ENCODE results near the gene TSPOAP1.
A peak's percentile ranks its signal among the peaks of the same experiment; 100 is the strongest.

The TSPOAP1 gene

GRCh38 chr17:58301504-58302150 is 27.0 kb downstream of the TSPOAP1 start:
- no peak for DNase-seq

- no peak for DNase-seq
Observed at GRCh38 chr17:58300336-58300735, 28.3 kb downstream of the TSPOAP1 start.

GRCh38 chr17:58294034-58294433 is 34.6 kb downstream of the TSPOAP1 start:
- DNase-seq = no peak

- no peak for DNase-seq
Observed at GRCh38 chr17:58291246-58291645, 37.3 kb downstream of the TSPOAP1 start.

GRCh38 chr17:58289869-58290268 is 38.7 kb downstream of the TSPOAP1 start:
- DNase-seq = peak; percentile 0

- DNase-seq = no peak
Observed at GRCh38 chr17:58285422-58285810, 43.2 kb downstream of the TSPOAP1 start.

GRCh38 chr17:58284613-58285421 is 43.8 kb downstream of the TSPOAP1 start:
- no peak for DNase-seq

GRCh38 chr17:58283674-58284612 is 44.7 kb downstream of the TSPOAP1 start:
- DNase-seq = no peak

- DNase-seq = no peak
Observed at GRCh38 chr17:58282442-58282841, 46.2 kb downstream of the TSPOAP1 start.

GRCh38 chr17:58281511-58282011 is 47.0 kb downstream of the TSPOAP1 start:
- no peak for DNase-seq

- no peak for DNase-seq
Observed at GRCh38 chr17:58280480-58281217, 47.9 kb downstream of the TSPOAP1 start, which contains the start of gene MPO. Gene MPO (minus strand): TSS chr17:58280935. CDS start chr17:58280758, 177 bp downstream.

GRCh38 chr17:58279736-58280479 is 48.7 kb downstream of the TSPOAP1 start:
- no peak for DNase-seq

- no peak for DNase-seq
Observed at GRCh38 chr17:58279016-58279711, 49.4 kb downstream of the TSPOAP1 start.

- no peak for DNase-seq
Observed at GRCh38 chr17:58278661-58279015, 50.0 kb downstream of the TSPOAP1 start.

GRCh38 chr17:58277802-58278595 is 50.6 kb downstream of the TSPOAP1 start:
- DNase-seq = no peak

GRCh38 chr17:58277107-58277801 is 51.3 kb downstream of the TSPOAP1 start:
- peak; percentile 2 for DNase-seq

GRCh38 chr17:58276423-58276822 is 52.2 kb downstream of the TSPOAP1 start:
- no peak for DNase-seq

- DNase-seq = no peak
Observed at GRCh38 chr17:58275417-58275816, 53.2 kb downstream of the TSPOAP1 start.

GRCh38 chr17:58273453-58274104 is 55.0 kb downstream of the TSPOAP1 start:
- no peak for DNase-seq
